Activated CD4-positive, alpha-beta T cell treated with anti-CD3 and anti-CD28 coated beads, Interleukin-2, amount 10 ng/mL, durations not matched to agents 24 days and 14 days (primary cell): ENCODE results near the gene CHST10. TPM values are rescaled to one million over a fixed set of nuclear protein-coding genes. Genes with fewer than 3 reads are reported as not detected.
"Not testable (repeated sequence)": the region's sequence is repeated elsewhere in the genome, so short reads cannot be mapped to it uniquely, and the experiment has no call there.

ENCODE experiments used
- DNase-seq: peaks from one replicate; pipeline ENCODE4 v3.0.0; 2022
- H3K27ac Mint-ChIP-seq: one replicate; pipeline ENCODE4 v1.8.0; 2022; ENCODE audit warnings: mild to moderate bottlenecking, mixed read lengths
- H3K27me3 Mint-ChIP-seq: one replicate; pipeline ENCODE4 v1.8.0; 2022; ENCODE audit warnings: mixed read lengths
- H3K36me3 Mint-ChIP-seq: one replicate; pipeline ENCODE4 v1.8.0; 2022; ENCODE audit warnings: low read depth, mild to moderate bottlenecking, mixed read lengths
- H3K4me1 Mint-ChIP-seq: one replicate; pipeline ENCODE4 v1.8.0; 2021; ENCODE audit warnings: mixed read lengths
- H3K4me3 Mint-ChIP-seq: one replicate; pipeline ENCODE4 v1.8.0; 2022; ENCODE audit warnings: mild to moderate bottlenecking, moderate library complexity, mixed read lengths
- H3K9me3 Mint-ChIP-seq: one replicate; pipeline ENCODE4 v1.8.0; 2021; ENCODE audit warnings: mixed read lengths
- intact Hi-C: fragments of 100-400 bp; cut with micrococcal nuclease; formaldehyde crosslinking; loops from one replicate; pipeline ENCODE4 v1.15.1; 2023
- total RNA-seq: library from RNA; stranded (reverse); gene quantifications from 2 replicates; pipeline ENCODE4 v1.2.3, GENCODE V29; 2022

The CHST10 gene
- total RNA-seq, 1 donor from 2014 or later = 6.6 TPM

DNA sequence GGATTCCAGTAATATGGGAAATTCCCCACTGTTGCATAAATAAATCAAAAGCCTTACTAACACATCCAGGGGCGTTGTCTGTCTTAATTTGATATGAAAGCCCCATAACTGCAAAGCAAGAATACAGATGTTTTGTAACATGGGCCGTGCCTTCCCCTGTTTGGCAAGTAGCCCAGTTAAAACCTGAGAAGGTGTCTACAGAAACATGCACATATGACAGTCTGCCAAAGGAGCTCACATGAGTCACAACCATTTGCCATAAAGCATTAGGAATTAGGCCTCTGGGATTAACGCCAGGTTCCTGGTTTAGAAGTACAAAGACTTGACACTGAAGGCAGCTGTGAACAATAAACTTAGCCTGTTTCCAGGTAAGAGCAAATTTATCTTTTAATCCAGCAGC is 52.0 kb downstream of the CHST10 start:
- Mint-ChIP-seq H3K4me1 (no peaks in the 10 kb centered on the region), H3K27me3 (peaks cover 27% of the 10 kb centered on the region), H3K27ac (no peak overlapping the region), H3K4me3 (no peak overlapping the region), H3K36me3 (no peaks in the 10 kb centered on the region), H3K9me3 (peaks cover 6% of the 10 kb centered on the region)
- intact Hi-C loops = no loop called here
- DNase-seq = no peak

DNA sequence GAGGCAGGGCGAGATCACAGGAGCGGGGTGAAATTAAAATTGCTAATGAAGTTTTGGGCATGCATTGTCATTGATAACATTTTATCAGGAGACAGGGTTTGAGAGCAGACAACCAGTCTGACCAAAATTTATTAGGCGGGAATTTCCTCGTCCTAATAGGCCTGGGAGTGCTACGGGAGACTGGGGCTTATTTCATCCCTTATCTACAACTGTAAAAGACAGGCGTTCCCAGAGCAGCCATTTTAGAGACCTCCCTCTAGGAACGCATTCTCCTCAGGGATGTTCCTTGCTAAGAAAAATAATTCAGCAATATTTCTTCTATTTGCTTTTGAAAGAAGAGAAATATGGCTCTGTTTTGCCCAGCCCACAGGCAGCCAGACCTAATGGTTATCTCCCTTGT is 55.2 kb downstream of the CHST10 start:
- peaks cover 15% of the 10 kb centered on the region for H3K27me3 Mint-ChIP-seq
- DNase-seq, H3K4me3 Mint-ChIP-seq, intact Hi-C loops, H3K27ac Mint-ChIP-seq, H3K4me1 Mint-ChIP-seq, H3K36me3 Mint-ChIP-seq: not testable (repeated sequence)
- H3K9me3 Mint-ChIP-seq = peaks cover 12% of the 10 kb centered on the region

DNA sequence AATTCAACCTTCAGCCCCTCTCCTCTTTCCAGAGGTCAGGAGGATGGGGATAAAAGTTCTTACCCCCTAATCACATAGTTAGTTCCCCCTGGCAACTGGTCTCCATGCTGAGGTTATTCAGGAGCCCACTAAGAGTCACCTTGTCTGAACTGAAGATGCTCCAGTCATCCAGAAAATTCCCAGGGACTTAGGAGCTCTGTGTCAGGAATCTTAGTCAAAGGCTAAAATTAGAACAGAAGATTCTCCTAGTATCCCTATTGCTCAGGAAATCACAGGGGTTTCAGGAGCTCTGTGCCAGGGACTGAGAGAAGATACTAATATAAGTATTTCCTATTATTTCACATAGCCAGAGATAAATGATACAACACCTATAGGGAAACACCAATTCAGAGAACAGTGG is 57.9 kb downstream of the CHST10 start:
- no peaks in the 10 kb centered on the region for H3K36me3 Mint-ChIP-seq
- intact Hi-C loops = no loop called here
- no peaks in the 10 kb centered on the region for H3K4me1 Mint-ChIP-seq
- peaks cover 25% of the 10 kb centered on the region for H3K27me3 Mint-ChIP-seq
- no peak for DNase-seq
- peaks cover 12% of the 10 kb centered on the region for H3K9me3 Mint-ChIP-seq
- H3K27ac Mint-ChIP-seq = no peak overlapping the region
- no peak overlapping the region for H3K4me3 Mint-ChIP-seq

DNA sequence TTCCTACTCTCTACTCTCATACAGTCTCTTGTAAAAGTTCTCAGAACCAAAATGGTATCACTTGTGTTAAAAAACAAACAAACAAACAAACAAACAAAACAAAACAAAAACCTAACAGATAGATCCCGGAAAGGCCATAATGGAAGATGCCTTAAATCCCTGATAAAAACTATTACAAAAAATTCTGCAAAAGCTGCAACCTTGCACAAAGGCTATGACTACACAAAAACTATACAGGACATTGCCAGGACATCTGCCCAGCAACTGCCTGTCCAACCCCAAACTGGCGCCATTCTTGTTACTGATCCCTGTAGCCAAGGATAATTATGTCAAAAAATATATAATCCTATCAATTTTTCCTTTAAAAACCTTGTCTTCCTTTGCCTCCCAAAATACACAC is 58.9 kb downstream of the CHST10 start:
- no peak for DNase-seq
- intact Hi-C loops = no loop called here
- Mint-ChIP-seq H3K4me3 (no peak overlapping the region), H3K27me3 (peaks cover 21% of the 10 kb centered on the region), H3K9me3 (peaks cover 12% of the 10 kb centered on the region), H3K27ac (no peak overlapping the region), H3K36me3 (no peaks in the 10 kb centered on the region), H3K4me1 (no peaks in the 10 kb centered on the region)

GRCh38 chr2:100352521-100352920 is 64.9 kb downstream of the CHST10 start:
- Mint-ChIP-seq H3K27me3 (peaks cover 18% of the 10 kb centered on the region), H3K27ac (no peak overlapping the region), H3K4me1 (no peaks in the 10 kb centered on the region), H3K9me3 (no peaks in the 10 kb centered on the region), H3K4me3 (no peak overlapping the region), H3K36me3 (no peaks in the 10 kb centered on the region)
- intact Hi-C loops = no loop called here
- no peak for DNase-seq

GRCh38 chr2:100350661-100351185 is 66.7 kb downstream of the CHST10 start:
- H3K4me3 Mint-ChIP-seq = no peak overlapping the region
- no peak overlapping the region for H3K27ac Mint-ChIP-seq
- DNase-seq = no peak
- H3K4me1 Mint-ChIP-seq = no peaks in the 10 kb centered on the region
- intact Hi-C loops = no loop called here
- no peaks in the 10 kb centered on the region for H3K9me3 Mint-ChIP-seq
- peaks cover 15% of the 10 kb centered on the region for H3K27me3 Mint-ChIP-seq
- H3K36me3 Mint-ChIP-seq = no peaks in the 10 kb centered on the region

GRCh38 chr2:100345144-100345543 is 72.3 kb downstream of the CHST10 start:
- peaks cover 34% of the 10 kb centered on the region for H3K27me3 Mint-ChIP-seq
- intact Hi-C loops, H3K4me1 Mint-ChIP-seq, H3K27ac Mint-ChIP-seq, DNase-seq, H3K36me3 Mint-ChIP-seq, H3K4me3 Mint-ChIP-seq, H3K9me3 Mint-ChIP-seq: not testable (repeated sequence)

DNA sequence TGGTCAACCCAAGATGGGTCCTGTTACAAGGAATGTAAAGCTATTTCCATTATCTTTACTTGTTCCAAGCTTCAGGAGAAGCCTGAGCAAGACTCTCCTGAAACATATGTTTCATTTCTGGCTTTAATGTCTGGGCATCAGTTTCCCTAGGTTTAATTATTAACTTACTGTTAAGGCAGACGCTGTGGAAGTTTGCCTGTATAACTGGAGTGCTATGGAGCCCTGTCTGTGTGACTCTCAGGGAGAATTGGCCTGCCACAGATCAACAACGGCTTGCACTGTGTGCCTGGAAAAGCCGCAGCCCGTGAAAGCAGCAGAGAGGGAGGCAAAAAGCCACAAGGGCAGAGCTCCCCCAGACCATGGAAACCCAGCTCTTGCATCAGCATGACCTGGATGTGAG is 73.0 kb downstream of the CHST10 start:
- intact Hi-C loops = no loop called here
- Mint-ChIP-seq H3K4me1 (no peaks in the 10 kb centered on the region), H3K27ac (no peak overlapping the region), H3K9me3 (peaks cover 6% of the 10 kb centered on the region), H3K27me3 (peaks cover 36% of the 10 kb centered on the region), H3K4me3 (no peak overlapping the region), H3K36me3 (no peaks in the 10 kb centered on the region)
- no peak for DNase-seq

- H3K27ac Mint-ChIP-seq, DNase-seq, H3K4me1 Mint-ChIP-seq, H3K4me3 Mint-ChIP-seq, H3K36me3 Mint-ChIP-seq, H3K9me3 Mint-ChIP-seq, intact Hi-C loops: not testable (repeated sequence)
- peaks cover 36% of the 10 kb centered on the region for H3K27me3 Mint-ChIP-seq
Measured at GRCh38 chr2:100342466-100342865, 75.0 kb downstream of the CHST10 start.

Other genes starting within 250 kb of the CHST10 start
- 0.23 and 0.28 TPM in 2 replicates for gene LONRF2, start 95.2 kb downstream of the CHST10 start, total RNA-seq
- gene NMS, start 52.8 kb upstream of the CHST10 start, total RNA-seq = not detected in 2 replicates
- 42.2 and 44.3 TPM in 2 replicates for gene PDCL3, start 145.3 kb upstream of the CHST10 start, total RNA-seq